ENCODE measurements around the gene GFPT2. TPM values are rescaled to one million over a fixed set of nuclear protein-coding genes. Genes with fewer than 3 reads are reported as not detected.

GFPT2 gene
- polyA plus RNA-seq, 2 of the 4 experiments (the other 2 are of a cell fraction), result 24.4 to 38.0 TPM

GRCh38 chr5:180330810-180331646, 22.1 kb downstream of the GFPT2 start (continued):
- TF ChIP-seq RARB (CRISPR knock-in tag; IDR thresholded peaks at IDR 0.05), result no peak
- no peak for TF ChIP-seq NR3C1 (IDR thresholded peaks at IDR 0.05)
- no peak for TF ChIP-seq TP53 (CRISPR knock-in tag; IDR thresholded peaks at IDR 0.05)
- peak; percentile 37; the same call in 1 of the 2 replicates for TF ChIP-seq ESRRA (IDR thresholded peaks at IDR 0.05; ENCODE audit: borderline replicate concordance, low read length)
- peak; percentile 99 for TF ChIP-seq CEBPB (IDR thresholded peaks at IDR 0.05)
- TF ChIP-seq ZNF302 (CRISPR knock-in tag; IDR thresholded peaks at IDR 0.05), result no peak
- peak; percentile 77 for TF ChIP-seq PBX3 (IDR thresholded peaks at IDR 0.05)
- no peak for TF ChIP-seq KDM5A (IDR thresholded peaks at IDR 0.05)
- no peak for TF ChIP-seq POLR2A (IDR thresholded peaks at IDR 0.05; ENCODE audit: low read length)
- no peak for TF ChIP-seq FOXS1 (CRISPR knock-in tag; IDR thresholded peaks at IDR 0.05)
- TF ChIP-seq MAZ (IDR thresholded peaks at IDR 0.05; ENCODE audit: borderline replicate concordance, low read depth, low read length), result no peak
- TF ChIP-seq MAFK (IDR thresholded peaks at IDR 0.05; ENCODE audit: partially characterized antibody), result peak; percentile 25
- no peak for TF ChIP-seq RCOR1 (IDR thresholded peaks at IDR 0.05; ENCODE audit: low read depth, low read length)
- TF ChIP-seq ELK1 (IDR thresholded peaks at IDR 0.05; ENCODE audit: low read depth, low read length), result no peak
- no peak for TF ChIP-seq HDAC2 (IDR thresholded peaks at IDR 0.05)
- no peak for TF ChIP-seq NFE2L2 (conservative IDR thresholded peaks at IDR 0.05; ENCODE audit: low read length)
- TF ChIP-seq, protein P1, sequence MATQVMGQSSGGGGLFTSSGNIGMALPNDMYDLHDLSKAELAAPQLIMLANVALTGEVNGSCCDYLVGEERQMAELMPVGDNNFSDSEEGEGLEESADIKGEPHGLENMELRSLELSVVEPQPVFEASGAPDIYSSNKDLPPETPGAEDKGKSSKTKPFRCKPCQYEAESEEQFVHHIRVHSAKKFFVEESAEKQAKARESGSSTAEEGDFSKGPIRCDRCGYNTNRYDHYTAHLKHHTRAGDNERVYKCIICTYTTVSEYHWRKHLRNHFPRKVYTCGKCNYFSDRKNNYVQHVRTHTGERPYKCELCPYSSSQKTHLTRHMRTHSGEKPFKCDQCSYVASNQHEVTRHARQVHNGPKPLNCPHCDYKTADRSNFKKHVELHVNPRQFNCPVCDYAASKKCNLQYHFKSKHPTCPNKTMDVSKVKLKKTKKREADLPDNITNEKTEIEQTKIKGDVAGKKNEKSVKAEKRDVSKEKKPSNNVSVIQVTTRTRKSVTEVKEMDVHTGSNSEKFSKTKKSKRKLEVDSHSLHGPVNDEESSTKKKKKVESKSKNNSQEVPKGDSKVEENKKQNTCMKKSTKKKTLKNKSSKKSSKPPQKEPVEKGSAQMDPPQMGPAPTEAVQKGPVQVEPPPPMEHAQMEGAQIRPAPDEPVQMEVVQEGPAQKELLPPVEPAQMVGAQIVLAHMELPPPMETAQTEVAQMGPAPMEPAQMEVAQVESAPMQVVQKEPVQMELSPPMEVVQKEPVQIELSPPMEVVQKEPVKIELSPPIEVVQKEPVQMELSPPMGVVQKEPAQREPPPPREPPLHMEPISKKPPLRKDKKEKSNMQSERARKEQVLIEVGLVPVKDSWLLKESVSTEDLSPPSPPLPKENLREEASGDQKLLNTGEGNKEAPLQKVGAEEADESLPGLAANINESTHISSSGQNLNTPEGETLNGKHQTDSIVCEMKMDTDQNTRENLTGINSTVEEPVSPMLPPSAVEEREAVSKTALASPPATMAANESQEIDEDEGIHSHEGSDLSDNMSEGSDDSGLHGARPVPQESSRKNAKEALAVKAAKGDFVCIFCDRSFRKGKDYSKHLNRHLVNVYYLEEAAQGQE (IDR thresholded peaks at IDR 0.05), result no peak
- no peak for TF ChIP-seq EHMT2 (IDR thresholded peaks at IDR 0.05; ENCODE audit: low read depth)
- TF ChIP-seq, protein P2, sequence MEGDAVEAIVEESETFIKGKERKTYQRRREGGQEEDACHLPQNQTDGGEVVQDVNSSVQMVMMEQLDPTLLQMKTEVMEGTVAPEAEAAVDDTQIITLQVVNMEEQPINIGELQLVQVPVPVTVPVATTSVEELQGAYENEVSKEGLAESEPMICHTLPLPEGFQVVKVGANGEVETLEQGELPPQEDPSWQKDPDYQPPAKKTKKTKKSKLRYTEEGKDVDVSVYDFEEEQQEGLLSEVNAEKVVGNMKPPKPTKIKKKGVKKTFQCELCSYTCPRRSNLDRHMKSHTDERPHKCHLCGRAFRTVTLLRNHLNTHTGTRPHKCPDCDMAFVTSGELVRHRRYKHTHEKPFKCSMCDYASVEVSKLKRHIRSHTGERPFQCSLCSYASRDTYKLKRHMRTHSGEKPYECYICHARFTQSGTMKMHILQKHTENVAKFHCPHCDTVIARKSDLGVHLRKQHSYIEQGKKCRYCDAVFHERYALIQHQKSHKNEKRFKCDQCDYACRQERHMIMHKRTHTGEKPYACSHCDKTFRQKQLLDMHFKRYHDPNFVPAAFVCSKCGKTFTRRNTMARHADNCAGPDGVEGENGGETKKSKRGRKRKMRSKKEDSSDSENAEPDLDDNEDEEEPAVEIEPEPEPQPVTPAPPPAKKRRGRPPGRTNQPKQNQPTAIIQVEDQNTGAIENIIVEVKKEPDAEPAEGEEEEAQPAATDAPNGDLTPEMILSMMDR (IDR thresholded peaks at IDR 0.05), result no peak
- TF ChIP-seq, protein P3, sequence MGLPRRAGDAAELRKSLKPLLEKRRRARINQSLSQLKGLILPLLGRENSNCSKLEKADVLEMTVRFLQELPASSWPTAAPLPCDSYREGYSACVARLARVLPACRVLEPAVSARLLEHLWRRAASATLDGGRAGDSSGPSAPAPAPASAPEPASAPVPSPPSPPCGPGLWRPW (IDR thresholded peaks at IDR 0.05), result peak; percentile 82
- TF ChIP-seq TFCP2L1 (CRISPR knock-in tag; IDR thresholded peaks at IDR 0.05), result no peak
